Activated B cell treated with CpG ODN at 0.5 μM for 24 hours (primary cell): ENCODE measurements around the gene LRRC63. TPM values are rescaled to one million over a fixed set of nuclear protein-coding genes. Genes with fewer than 3 reads are reported as not detected.

ENCODE experiments used
- ATAC-seq: fragments of 200-7000 bp; cut with Tn5 transposase; one replicate; pipeline ENCODE4 v1.10.0; 2021; ENCODE audit warnings: low read depth, mild to moderate bottlenecking, moderate library complexity
- CTCF ChIA-PET: fragments of 350-600 bp; sonication (Branson Sonifier 250); formaldehyde crosslinking; loops from one replicate; lab custom pipeline; 2021; ENCODE audit warnings: antibody characterized with exemption; lab: Charles Lee
- POLR2A ChIA-PET: fragments of 350-600 bp; sonication (Branson Sonifier 250); formaldehyde crosslinking; loops from one replicate; lab custom pipeline; 2021; ENCODE audit warnings: antibody characterized with exemption; lab: Charles Lee
- DNase-seq: peaks from one replicate; pipeline ENCODE4 v3.0.0; 2022
- H3K27ac Mint-ChIP-seq: one replicate; pipeline ENCODE4 v1.8.0; 2020; ENCODE audit warnings: mixed read lengths
- H3K27me3 Mint-ChIP-seq: one replicate; pipeline ENCODE4 v1.8.0; 2021; ENCODE audit warnings: mixed read lengths
- H3K36me3 Mint-ChIP-seq: one replicate; pipeline ENCODE4 v1.8.0; 2021; ENCODE audit warnings: low read depth, mixed read lengths
- H3K4me1 Mint-ChIP-seq: one replicate; pipeline ENCODE4 v1.8.0; 2021; ENCODE audit warnings: mixed read lengths
- H3K4me3 Mint-ChIP-seq: one replicate; pipeline ENCODE4 v1.8.0; 2020; ENCODE audit warnings: mild to moderate bottlenecking, mixed read lengths
- H3K9me3 Mint-ChIP-seq: one replicate; pipeline ENCODE4 v1.8.0; 2020; ENCODE audit warnings: mixed read lengths
- intact Hi-C: fragments of 100-400 bp; cut with micrococcal nuclease; formaldehyde crosslinking; loops from one replicate; pipeline ENCODE4 v1.15.1; 2024
- total RNA-seq: library from RNA; stranded (reverse); gene quantifications from 2 replicates; pipeline ENCODE4 v1.2.3, GENCODE V29; 2022
- TF ChIP-seq, protein P1 (sequence below): fragments of 200-600 bp; IDR thresholded peaks from one replicate; pipeline ENCODE4 v1.8.0; 2022; ENCODE audit warnings: antibody characterized with exemption, mild to moderate bottlenecking

The LRRC63 gene
- total RNA-seq, 1 donor from 2014 or later, result not detected

DNA sequence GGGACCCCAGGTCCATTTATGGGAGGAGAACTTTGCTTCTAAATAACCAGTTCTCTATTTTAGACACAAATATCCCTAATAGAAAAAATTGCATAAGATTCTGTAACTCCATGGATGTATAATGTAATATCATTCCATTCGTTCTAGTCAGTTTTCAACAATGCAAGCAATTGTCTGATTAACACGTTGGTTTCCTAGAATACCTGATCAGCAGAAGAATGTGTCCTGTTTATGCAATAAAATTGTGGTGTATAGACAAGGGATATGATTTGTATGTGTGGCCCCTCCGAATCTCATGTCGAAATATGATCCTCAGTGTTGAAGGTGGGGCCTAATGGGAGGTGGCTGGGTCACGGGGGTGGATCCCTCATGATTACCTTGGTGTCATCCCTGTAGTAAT lies 113.2 kb downstream of the LRRC63 start:
- TF ChIP-seq, protein P1, sequence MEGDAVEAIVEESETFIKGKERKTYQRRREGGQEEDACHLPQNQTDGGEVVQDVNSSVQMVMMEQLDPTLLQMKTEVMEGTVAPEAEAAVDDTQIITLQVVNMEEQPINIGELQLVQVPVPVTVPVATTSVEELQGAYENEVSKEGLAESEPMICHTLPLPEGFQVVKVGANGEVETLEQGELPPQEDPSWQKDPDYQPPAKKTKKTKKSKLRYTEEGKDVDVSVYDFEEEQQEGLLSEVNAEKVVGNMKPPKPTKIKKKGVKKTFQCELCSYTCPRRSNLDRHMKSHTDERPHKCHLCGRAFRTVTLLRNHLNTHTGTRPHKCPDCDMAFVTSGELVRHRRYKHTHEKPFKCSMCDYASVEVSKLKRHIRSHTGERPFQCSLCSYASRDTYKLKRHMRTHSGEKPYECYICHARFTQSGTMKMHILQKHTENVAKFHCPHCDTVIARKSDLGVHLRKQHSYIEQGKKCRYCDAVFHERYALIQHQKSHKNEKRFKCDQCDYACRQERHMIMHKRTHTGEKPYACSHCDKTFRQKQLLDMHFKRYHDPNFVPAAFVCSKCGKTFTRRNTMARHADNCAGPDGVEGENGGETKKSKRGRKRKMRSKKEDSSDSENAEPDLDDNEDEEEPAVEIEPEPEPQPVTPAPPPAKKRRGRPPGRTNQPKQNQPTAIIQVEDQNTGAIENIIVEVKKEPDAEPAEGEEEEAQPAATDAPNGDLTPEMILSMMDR, result no peak
- no peak overlapping the region for H3K27ac Mint-ChIP-seq
- peaks cover 11% of the 10 kb centered on the region for H3K4me1 Mint-ChIP-seq
- DNase-seq (no peak), ATAC-seq (no peak)
- no peak overlapping the region for H3K4me3 Mint-ChIP-seq
- POLR2A ChIA-PET, result no interaction called here
- CTCF ChIA-PET, result no interaction called here
- no peaks in the 10 kb centered on the region for H3K36me3 Mint-ChIP-seq
- no peaks in the 10 kb centered on the region for H3K9me3 Mint-ChIP-seq
- intact Hi-C loops, result loop anchor here (5.0 kb wide), 1 partner anchor 132 kb away; no protein-coding TSS in a partner anchor
- no peaks in the 10 kb centered on the region for H3K27me3 Mint-ChIP-seq

Other genes starting within 250 kb of the LRRC63 start
- 48.1 and 48.7 TPM in 2 replicates for gene ZC3H13, start 159.2 kb upstream of the LRRC63 start, total RNA-seq
- not detected in 2 replicates for gene CPB2, start 106.9 kb upstream of the LRRC63 start, total RNA-seq
- 948 and 977 TPM in 2 replicates for gene LCP1, start 29.8 kb upstream of the LRRC63 start, total RNA-seq
- gene RUBCNL, start 175.3 kb downstream of the LRRC63 start, total RNA-seq, result 133 and 168 TPM in 2 replicates